NCI-H748 treated with DMSO at 0.1 percent for 48 hours (cell line): ENCODE results near the gene KCNT2.
A peak's percentile ranks its signal among the peaks of the same experiment; 100 is the strongest.
"Not testable (repeated sequence)": the region's sequence is repeated elsewhere in the genome, so short reads cannot be mapped to it uniquely, and the experiment has no call there.

ENCODE experiments used
- DNase-seq: peaks from one replicate; lab custom pipeline; 2025; lab: John Stamatoyannopoulos, UW

Gene KCNT2

GRCh38 chr1:196319301-196319700, 288.9 kb downstream of the KCNT2 start:
- no peak for DNase-seq

- peak; percentile 35 for DNase-seq
These were observed 290.4 kb downstream of the KCNT2 start for GRCh38 chr1:196317535-196318522.

- no peak for DNase-seq
These were observed 295.5 kb downstream of the KCNT2 start for GRCh38 chr1:196312739-196313138.

GRCh38 chr1:196309386-196309785, 298.9 kb downstream of the KCNT2 start:
- DNase-seq, result peak; percentile 20

DNA sequence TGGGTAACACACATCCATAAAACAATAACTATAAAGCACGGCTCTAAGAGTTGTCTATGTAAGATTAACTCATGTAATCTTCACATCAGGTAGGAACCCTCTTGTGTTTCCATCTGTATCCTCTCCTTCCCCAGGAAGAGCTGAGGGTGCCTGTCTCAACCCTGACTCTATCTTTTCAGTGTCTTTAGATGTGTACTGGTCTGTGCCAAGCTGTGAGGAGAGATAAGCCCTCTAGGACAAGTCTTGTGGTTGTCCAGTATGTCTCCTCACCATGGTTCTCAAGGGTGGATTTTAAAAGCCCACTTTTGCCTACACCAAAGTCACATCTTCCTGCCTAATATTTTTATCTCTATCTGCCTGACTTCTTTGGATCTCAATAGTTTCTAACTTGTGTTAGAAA, 300.1 kb downstream of the KCNT2 start:
- DNase-seq, result no peak

GRCh38 chr1:196306421-196306820, 301.8 kb downstream of the KCNT2 start:
- no peak for DNase-seq

DNA sequence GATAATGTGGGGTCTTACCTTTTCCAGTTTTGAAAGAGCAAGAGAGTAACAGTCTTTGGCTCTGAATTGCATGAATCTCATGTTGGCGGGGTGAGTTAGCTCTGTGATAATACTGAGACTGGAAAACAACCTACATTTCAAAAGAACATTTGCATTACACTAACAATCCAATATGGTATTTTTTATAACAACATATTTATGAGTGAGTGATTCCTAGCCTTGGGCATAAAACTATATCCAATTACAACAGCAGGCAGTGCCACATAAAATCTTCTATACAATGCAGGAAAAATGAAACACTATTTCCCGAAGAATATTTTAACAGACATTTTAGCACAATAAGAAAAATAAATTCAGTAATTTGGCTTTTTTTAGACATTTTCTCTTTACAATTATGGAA, 303.0 kb downstream of the KCNT2 start:
- DNase-seq, result no peak

DNA sequence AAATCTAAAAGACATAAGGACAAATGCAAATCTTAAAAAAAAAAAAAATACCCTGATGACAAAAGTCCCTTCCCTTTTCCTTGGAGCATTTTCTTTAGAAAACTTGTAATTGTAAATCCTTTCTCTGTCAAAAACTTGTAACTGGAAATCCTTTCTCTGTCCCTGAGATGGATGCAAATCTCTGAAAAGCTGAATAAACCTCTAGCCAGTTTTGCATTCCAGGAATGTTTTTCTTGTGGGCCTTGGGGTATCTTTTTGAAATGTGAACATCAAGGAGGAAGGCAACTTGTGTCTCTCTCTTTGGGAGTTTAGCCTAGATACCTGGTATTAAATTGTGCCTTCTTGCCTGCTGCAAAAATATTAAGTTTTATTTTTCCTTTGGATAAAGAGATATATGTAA, 305.3 kb downstream of the KCNT2 start:
- DNase-seq, result no peak

- no peak for DNase-seq
These were observed 305.8 kb downstream of the KCNT2 start for GRCh38 chr1:196302420-196302819.

- no peak for DNase-seq
These were observed 312.5 kb downstream of the KCNT2 start for GRCh38 chr1:196295766-196296165.

DNA sequence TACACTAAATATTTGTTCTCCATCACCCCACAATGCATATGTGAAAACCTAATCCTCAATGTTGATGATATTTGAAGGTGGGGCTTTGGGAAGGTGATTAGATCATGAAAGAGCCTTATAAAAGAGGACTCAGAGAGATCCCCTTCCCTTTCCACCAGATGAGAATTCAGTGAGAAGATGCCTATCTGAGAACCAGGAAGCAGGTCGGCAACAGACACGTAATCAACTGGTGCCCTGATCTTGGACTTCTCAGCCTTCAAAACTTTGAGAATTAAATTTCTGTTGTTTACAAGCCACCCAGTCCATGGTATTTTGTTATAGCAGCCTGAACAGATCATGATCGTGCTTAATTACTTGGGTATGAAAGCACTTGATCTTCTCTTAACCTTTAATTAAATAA, 329.4 kb downstream of the KCNT2 start:
- DNase-seq, result no peak

DNA sequence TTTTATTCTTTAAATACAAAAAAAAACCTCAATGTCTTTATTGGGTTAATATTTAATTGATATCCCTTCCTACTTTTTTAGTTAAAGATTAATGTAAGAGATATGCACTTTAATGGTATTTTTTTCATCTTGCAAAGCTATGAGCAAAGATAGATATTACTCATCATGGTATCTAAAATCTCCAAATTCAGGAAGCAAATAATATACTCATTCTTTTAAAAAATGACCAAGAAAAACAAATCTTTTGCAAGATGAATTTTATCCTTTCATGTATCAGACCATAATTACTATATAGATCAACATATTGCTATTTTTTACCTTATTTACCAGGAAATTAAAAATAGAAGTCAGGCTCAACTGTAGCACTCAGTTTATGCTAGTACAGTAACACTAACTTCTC, 330.4 kb downstream of the KCNT2 start:
- no peak for DNase-seq

- no peak for DNase-seq
These were observed 336.9 kb downstream of the KCNT2 start for GRCh38 chr1:196271212-196271947.

- not testable (repeated sequence) for DNase-seq
These were observed 345.2 kb downstream of the KCNT2 start for GRCh38 chr1:196263086-196263485.

DNA sequence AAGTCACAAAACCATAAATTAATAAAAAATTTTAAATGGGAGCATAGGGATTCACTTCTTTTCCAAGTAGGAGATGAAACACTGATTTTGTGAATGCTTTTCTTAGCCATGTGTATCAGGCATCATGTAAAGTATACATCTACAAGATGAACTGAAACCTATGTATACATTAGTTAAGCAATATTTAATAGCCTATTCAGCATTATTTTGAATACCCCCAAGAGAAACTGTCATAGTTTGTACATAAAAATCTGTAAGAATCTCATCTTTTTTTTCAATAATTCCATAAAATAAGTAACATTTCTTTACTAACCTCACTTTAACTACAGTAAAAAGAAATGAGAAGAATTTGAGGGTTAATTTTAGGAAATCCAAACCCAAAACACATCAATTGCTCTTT, 348.0 kb downstream of the KCNT2 start:
- no peak for DNase-seq

DNA sequence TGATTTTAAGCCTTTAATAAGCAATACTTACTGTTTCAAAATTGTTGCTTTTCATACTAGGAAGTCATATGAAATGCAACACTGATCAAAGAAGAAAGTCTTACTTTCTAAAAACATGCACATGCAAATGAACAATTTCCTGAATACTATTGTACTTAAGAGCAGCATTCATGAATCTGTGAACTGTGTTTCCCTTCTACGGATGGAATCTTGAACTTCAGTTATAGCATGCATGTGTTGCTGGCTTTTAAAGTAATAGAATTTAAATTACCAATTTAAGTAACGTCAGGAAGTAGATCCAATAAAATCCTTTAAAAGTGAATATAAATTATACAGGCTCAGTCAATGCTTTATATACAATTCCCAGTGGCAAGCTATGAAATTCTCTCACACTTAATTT, 348.9 kb downstream of the KCNT2 start:
- DNase-seq, result no peak

- DNase-seq, result no peak
These were observed 352.5 kb downstream of the KCNT2 start for GRCh38 chr1:196255762-196256161.

- no peak for DNase-seq
These were observed 378.7 kb downstream of the KCNT2 start for GRCh38 chr1:196229546-196229945.

DNA sequence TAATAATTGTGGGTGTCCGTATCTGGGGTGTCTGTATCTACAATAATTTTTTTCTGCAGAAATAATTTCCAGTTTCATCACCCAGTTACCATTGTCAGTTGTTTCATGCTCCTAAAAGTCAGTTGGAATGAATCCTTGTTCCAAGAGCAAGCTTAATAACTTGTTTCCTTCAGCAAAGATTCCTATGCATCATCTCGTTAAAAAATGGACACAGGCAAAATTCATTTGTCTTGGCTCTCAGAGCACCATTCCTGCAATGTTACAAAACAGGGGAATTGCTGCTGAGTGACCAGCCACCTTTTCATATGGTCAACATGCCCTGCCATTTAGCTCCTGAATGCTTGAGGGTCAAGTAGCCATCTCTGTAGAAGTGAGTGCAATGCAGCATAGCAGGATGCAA, 393.4 kb downstream of the KCNT2 start:
- no peak for DNase-seq

DNA sequence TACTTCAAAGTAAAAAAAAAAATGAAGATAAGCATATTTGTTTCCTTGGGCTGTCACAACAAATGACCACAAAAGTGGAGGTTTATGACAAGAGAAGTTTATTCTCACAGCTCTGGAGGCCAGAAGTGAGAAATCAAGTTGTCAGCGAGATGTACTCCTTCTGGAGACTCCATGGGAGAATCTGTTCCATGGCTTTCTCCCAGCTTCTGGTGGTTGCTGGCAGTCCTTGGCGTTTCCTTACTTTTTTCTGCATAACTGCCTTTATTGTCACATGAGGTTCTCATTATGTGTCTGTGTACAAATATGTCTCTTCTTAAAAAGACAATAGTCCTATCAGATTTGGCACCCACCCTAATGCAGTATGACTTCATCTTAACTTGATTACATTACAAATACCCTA, 398.3 kb downstream of the KCNT2 start:
- DNase-seq, result no peak

DNA sequence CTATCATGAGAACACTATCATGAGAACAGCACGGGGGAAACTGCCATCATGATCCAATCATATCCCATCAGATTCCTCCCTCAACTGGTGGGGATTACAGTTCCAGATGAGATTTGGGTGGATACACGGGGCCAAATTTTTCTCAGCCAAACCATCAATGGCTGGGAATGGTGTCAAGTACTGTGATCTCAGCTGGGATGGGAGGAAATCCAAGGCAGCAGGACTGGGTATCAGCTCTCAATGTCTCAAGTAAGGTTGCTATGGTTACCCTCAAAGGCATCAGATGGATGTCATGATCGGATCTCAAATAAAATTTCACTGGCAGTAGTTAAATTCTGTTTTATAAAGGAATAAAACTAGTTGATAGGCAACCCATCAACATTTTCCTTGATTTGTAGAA, 399.0 kb downstream of the KCNT2 start:
- no peak for DNase-seq

- DNase-seq, result no peak
These were observed 400.5 kb downstream of the KCNT2 start for GRCh38 chr1:196207612-196208217.

DNA sequence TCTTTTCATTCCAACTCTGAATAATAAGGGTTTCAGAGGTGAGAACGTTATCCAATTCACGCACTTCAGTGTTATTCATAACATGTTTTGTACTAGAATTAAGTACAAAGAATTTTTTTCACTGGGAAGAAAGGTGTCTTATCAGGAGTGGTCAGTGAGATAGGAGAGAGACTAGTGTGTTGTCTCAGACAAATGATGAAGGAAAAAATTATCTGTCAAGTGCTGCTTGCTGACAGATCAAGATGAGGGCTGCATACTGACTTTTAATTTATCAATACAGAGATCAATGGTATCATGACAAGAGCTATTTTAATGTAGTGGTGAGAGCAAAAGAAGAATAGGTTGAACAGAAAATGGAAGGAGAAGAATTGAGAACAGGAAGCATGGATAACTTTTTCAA, 402.4 kb downstream of the KCNT2 start:
- no peak for DNase-seq
